SKM-1 treated with dmso at 0.1 percent for 144 hours (cell line): ENCODE data around the gene DISC1.
"Not testable (repeated sequence)": the region's sequence is repeated elsewhere in the genome, so short reads cannot be mapped to it uniquely, and the experiment has no call there.

ENCODE experiments used
- DNase-seq: peaks from one replicate; lab custom pipeline; 2025; ENCODE audit not compliant: unreplicated experiment; lab: John Stamatoyannopoulos, UW

DISC1 gene

DNA sequence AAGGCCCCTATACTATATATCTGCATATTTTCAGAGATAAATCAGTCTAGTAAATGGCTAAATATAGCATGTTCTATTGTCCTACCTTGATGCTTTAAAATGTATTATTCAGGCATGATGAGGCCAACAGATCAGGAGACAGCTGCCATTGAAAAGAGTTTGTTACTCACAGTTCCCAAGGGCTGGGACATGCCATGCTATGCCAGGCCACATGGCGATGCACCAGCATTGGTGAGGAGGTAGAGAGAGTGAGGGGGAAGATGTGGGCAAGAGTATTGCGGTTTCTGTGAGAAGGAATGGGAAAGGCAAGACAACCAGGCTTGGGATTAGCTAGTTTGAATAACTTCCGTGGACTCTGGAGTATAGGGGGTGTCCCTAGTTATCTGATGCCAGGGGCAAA is 316.5 kb downstream of the DISC1 start:
- DNase-seq: no peak

DNA sequence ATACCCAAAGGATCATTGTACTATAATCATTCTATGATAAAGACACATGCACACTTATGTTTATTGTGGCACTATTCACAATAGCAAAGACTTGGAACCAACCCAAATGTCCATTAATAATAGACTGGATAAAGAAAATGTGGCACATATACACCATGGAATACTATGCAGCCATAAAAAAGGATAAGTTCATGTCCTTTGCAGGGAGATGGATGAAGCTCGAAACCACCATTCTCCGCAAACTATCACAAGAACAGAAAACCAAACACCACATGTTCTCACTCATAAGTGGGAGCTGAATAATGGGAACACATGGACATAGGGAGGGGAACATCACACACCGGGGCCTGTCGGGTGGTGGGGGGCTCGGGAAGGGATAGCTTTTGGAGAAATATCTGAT is 321.5 kb downstream of the DISC1 start:
- DNase-seq: not testable (repeated sequence)

DNA sequence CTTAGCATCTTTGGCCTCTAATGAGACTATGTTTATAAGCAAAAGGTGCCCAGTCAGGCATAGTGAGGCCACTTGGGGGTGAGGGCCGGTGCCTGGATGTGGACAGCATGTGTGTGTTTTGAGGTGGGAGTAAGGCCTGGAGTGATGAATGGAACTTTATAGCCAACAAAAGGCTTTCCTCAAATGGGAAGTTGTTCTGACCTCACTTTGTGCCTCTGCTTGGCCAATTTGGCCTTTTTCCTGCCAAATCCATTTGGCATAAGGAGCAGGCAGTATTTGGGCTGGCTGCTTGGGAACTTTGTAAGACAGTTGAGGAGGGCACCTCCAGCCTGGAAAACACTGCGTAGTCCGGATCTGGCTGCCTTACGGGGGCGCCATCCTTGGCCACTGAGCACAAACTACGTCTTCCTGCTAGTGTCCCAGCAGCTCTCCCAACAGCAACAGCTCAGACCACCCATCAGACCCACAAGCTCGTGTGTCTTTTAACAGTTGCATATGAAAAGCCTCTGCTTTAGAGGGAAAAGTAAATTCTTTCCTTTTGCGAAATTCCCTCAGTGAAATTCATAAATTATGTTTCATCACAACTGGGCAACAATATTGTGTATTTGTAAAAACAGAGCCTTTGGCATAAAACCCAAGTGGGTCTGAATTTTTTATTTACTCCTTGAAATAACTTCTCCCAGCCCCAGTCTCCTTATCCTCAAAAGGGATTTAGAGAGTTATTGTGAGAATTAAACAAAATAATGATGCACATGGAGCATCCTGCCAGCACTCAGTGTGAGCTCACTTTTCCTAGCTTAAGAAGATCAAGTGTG is 322.9 kb downstream of the DISC1 start:
- DNase-seq: no peak

DNA sequence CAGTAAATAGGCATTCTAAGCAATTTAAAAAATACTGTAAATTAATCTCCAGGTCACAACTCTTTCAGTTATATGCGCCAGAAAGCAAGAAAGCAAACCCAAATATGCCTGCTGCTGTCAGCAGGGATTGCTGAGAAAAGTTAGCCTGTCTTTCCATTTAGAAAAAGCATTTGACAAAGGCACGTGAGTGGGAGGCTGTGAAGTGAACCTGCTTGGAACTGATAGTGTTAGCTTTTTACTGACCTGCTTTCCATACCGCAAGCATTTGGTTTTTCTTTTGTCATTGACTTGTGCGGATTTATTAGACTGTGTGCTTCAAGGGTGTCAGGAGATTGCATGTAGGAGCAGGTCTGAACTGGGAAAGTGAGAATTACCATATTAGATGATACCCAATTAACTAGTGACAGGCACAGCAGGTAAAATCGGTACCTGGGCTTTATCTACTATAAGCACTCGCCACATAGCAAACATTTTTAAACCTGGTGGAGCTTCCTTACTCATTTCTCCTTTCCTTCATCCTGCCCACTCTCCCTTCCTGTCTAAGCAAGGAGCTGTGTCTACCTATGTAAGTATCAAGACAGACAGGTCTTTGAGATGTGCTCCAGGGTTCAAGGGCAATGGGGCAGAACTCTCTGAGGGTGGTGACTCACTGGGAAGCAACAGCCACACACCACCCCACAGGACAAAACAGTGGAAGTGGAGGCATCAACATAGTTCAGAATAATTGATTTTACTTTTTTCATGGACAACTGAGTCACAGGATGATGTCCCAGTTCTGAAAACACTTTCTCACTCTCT is 323.9 kb downstream of the DISC1 start:
- no peak for DNase-seq

DNA sequence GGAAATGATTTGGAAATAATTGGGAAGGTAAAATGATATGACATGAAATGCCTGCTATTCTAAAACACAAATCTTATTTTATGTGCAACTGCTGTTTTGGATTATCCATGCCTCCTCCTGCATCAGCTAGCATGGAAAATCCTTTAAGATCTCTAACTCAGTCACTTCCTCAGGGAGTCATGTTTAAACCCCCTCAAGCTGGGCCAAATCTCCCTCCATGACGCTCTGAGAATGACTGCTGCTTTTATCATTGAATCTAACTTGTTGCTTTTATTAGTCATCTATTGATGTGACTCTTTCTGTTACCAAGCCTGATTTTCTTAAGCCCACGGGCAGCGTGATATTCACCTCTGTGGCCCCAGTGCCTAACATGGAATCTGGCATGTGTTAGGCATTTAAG is 324.8 kb downstream of the DISC1 start:
- DNase-seq: no peak

DNA sequence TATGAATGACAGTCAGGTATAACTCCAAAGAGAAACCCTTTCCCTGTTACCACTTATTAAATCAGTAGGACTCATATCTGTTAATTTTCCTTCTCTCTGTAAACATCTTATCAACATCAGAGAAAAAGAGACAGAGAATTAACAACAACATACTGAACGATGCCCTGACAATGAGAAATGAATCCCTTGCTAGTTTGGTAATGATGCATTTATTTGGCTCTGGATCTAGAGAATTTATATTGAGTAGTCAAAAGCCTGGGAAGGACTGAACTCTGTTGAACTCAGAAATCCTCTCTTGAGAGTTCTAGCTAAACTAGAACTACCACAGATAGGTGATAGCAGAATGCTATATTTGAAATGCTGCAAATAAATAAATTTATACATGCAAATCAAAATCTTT is 325.6 kb downstream of the DISC1 start:
- DNase-seq: no peak

DNA sequence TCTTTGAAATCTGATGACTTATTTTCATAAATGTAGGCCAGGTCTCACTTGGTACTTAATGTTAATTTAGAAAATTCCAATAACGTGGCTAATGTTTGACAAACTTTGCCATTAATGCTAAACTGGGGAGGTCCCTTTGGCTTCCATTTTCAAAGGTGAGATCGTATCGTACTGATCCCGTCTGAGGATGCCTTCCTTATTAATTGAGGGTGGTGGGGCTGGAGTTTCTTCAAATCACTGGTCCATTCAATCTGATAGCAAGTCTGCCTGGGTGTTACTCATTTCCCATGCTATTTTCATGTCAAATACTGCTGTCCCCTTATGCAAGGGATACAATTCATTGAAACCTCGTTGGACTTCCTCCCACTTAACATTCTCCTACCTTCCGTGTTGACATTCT is 327.1 kb downstream of the DISC1 start:
- DNase-seq: no peak

DNA sequence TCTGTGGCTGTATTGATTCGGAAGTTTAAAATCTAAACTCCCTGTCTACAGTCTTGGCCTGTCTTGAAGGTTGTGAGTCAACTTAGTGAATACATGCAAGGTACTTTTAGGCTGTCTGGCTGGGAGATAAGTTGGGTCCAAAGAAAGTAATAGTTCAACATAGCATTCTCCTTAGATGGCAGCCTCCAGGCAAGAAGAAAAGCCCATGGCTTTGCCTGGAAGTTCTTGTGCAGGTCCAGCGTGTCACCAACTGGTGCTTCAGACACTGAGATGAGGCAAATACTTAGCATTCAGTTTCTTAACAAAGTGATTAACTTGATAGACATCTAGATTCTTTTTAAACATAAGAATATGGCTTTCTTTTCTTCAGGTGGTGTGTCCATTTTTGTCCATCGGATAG is 328.2 kb downstream of the DISC1 start:
- DNase-seq: no peak

DNA sequence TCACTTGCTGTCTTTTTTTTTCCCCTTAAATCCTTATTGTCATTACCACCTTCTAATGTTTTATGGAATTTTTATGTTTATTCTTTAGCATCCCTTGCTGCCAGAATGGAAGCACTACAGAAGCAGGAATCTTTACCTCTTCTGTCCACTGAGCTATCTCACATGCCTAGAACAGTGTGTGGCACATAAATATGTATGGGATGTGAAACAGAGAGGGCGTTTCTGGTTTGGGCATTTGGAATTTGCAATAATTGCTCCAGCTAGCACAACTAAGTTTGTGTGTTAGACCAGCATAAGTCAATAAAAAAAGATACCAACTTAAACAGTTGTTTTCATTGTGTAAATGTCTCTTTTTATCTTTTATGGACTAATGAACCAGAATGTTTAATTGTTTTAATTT is 330.8 kb downstream of the DISC1 start:
- no peak for DNase-seq

DNA sequence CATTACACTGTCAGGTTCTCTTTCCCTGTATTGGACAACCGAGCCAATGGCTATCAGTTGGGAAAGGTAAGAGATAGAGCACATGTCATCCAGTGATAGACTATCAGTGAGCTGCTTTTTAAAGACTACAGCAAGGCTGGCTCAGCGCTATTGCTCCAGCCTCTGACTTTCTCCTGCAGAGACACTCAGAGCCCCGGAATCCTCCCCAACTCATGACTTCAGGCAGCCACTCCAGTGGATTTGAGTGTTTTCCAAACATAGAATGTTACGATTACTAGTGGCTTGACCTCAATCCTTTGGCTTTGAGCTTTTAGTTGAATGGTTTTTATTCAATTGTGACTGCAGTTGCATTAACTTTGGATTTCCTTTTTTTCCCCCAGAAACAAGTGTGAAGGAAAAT is 331.9 kb downstream of the DISC1 start:
- DNase-seq: no peak

DNA sequence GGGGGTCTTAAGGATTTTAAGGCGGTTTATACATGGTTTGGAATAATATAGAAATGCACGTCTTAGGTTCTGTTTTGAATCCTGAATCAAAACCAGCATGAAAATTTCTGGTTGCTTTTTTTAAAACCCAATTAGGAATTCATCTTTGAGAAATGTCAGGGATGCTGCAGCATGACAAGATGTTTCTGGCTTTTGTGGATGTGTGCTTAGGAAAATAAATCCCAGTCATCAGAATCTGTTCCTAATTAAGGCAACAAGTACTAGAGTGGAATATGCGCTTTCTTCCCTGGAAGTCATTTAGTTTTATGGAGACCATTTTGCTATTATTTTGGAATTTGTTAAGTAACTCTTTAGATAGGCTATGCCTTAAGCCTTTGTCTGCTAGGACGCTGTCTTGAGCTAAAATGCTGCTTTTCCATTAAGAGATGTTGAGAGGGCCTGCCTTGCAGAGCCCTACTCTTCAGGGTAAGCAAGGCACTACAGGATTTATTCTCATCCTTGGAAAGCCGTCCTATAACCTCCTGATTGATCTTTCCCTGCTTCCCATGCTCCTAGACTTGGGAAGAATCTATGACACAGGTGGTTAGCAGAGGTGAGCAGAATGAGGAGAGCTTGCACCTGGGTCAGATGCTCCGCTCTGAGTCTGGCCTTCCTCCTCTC is 332.8 kb downstream of the DISC1 start:
- DNase-seq: no peak

DNA sequence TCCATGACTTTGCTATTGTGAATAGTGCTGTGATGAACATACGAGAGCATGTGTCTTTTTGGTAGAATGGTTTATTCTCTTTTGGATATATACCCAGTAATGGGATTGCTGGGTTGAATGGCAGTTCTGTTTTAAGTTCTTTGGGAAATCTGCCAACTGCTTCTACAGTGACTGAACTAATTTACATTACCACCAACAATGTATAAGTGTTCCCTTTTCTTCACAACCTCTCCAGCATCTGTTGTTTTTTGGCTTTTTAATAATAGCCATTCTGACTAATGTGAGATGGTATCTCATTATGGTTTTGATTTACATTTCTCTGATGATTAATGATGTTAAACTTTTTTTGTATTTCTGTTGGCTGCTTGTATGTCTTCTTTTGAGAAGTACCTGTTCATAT is 335.2 kb downstream of the DISC1 start:
- DNase-seq: not testable (repeated sequence)

DNA sequence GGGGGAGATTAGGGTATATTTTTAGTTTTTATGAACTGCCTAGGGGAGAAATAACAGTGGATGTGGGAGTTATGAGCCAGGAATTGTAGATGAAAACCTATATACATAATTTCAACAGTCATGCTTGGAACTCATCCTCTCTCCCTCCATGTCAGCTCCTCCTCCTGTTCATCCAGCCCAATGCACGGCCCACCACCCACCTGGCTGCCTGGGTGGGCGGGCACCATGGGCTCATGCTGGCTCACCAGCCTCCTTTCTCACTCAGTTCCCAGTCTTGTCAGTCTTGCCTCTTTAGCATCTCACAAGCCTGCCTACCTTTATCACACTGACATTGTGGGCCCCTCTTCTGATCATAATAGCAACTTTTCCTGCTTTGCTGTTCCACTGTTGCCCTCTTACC is 336.0 kb downstream of the DISC1 start:
- DNase-seq: no peak

DNA sequence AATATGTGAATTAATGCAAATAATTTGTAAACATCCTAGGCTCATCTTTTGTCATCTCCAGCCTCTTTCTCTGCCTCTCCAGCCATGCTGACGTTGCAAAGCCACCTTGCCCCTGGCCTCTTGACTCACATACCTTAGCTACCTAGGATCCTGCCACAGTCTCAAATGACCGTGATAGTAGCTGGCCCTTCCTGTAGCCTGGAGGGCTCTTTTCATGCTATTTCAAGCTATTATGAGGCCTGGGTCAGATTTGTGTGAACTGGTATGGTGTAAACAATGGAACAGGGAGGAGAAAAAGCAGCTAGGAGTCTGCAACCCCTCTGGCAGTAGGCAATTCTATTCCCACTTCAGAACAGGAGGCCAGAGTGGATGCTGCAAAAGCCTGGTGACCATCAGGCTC is 337.7 kb downstream of the DISC1 start:
- no peak for DNase-seq

DNA sequence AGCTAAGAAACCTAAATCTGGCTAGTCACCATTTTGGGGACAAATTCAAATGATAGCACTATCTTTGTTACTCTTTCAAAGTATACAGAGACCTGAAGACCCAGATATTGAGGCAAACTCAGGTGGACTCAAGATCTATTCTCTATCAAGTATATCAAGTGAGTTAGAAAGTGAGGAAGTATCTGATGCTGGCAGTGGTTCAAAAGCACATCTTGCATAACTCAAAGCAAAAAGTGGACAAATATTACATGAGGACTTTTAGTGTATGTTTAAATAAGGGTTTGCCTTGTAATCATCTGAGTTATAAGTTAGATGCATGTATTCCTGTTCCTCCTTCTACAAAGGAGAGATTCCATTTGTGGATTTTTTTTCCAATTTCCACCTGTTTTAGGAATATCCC is 338.4 kb downstream of the DISC1 start:
- DNase-seq: peak; percentile 30

DNA sequence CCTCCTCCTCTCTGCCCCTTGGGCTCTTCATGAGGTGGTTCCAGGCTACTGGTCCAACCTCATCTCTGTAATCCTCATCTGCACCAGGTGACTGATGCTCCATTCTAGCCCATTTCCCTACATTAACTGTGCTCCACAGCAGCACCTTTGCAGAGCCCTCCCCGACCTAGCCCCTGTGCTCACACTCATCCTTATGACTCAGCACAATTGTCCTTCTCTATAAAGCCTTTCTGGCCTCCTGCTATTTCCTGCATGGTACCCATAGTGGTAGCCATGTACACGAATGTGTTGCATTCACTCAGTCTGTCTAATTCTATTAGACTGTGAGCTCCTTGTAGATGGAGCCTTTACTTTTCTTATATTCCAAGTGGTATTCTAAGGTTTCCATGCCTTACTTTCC is 339.0 kb downstream of the DISC1 start:
- no peak for DNase-seq

DNA sequence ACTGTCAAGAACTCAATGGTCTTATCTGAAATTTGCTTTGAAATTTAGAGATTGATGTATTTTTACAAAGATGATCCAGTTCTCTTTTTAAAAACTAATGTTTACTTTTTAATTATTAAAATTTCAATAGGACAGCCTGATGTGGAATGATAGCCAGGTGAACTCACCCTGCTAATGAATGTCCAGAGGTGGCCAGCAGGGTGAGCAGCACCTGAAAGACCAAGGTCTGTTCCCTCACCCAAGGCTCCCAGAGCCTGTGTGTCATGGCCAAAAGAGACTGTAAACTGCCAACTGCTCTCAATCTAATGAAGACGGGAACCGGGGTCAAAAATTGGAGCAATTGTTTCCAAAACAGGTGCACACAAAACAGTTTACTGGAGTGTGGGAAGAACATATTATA is 340.4 kb downstream of the DISC1 start:
- no peak for DNase-seq

DNA sequence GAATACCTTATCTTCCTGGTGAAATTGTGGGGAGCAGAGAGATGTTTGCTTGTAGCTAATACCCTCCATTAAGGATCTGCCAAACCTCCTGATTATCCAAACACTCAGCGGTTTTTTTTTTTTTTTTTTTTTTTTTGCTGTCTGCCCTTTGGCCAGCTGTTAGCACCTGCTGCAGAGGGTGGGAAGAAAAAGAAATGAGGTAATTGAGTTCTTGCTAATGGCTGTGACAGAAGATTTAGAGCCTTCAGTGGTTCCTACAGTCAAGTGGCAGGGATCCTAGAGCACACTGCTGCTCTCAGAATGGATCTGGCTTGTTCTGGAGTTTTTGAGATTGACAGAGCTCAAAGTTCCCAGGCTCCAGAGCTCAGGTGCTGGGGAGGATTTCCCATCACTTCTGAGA is 342.5 kb downstream of the DISC1 start:
- no peak for DNase-seq

DNA sequence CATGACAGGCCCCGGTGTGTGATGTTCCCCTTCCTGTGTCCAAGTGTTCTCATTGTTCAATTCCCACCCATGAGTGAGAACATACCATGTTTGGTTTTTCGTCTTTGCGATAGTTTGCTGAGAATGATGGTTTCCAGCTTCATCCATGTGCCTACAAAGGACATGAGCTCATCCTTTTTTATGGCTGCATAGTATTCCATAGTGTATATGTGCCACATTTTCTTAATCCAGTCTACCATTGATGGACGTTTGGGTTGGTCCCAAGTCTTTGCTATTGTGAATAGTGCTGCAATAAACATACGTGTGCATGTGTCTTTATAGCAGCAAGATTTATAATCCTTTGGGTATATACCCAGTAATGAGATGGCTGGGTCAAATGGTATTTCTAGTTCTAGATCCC is 343.2 kb downstream of the DISC1 start:
- DNase-seq: not testable (repeated sequence)

DNA sequence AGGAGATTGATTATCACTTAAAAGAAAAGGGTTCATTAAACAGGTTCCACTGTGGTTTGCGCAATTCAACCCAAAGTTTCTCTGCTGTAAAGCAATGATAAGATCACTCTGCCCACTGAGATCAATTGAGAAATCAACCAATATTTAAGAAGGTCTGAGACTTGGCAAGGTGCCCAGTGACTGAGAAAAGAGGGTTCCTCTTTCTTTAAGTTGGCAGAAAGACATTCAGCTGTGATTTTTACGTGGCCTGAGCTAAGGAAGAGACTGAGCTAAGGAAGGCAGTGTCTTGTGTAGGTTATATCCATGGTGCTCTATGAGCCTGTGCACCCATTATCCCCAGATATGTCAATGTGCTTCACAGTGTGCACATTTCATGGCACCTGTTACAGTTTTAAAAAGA is 344.1 kb downstream of the DISC1 start:
- peak; percentile 79 for DNase-seq

DNA sequence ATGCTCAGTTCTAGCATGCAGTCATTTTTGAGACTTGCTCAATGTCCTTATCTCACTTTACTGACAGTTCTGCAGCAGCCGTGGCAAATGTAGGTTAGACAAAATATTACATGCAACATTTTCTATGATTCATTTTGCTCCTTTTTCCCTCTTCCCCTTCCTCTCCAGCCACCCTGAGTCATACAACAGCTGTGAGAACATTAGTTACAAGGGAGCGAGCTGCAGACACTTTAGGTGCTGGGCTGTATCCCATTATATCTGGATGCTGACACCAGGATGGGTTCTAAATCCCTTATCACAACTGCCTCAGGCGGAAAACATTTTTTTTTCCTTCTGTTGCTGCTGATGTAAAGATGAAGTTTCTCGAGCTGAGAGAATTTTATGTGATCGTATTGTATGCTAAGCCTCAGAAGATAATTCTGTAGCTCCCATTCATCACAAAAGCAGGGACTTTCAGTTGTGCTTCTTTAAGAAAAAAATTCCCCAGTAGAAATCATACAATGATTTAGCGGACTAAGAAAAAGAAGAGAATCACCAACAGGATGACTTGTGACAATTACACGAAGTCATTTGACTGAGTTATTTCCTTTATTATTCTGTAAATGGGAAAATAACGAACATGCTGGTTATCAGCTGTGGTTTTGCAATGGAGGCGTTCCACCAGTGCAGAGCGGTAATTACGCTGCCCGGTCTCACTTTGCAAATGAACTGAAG is 345.0 kb downstream of the DISC1 start:
- DNase-seq: peak; percentile 17
